Activated CD8-positive, alpha-beta memory T cell treated with anti-CD3 and anti-CD28 coated beads, Interleukin-2, amount 50 U/mL, for 1 hour (primary cell): ENCODE measurements around the gene NOTCH2.

Experiments used
- DNase-seq: peaks from one replicate; pipeline ENCODE4 v3.0.0-alpha.2; 2020; ENCODE audit errors: extremely low read depth

Gene NOTCH2

GRCh38 chr1:119975006-119975405, 94.5 kb downstream of the NOTCH2 start:
- DNase-seq = no peak

GRCh38 chr1:119974013-119974412, 95.4 kb downstream of the NOTCH2 start:
- no peak for DNase-seq

- no peak for DNase-seq
These were observed 97.5 kb downstream of the NOTCH2 start for GRCh38 chr1:119971710-119972570.

- DNase-seq = no peak
These were observed 100.9 kb downstream of the NOTCH2 start for GRCh38 chr1:119968601-119969000.

GRCh38 chr1:119968068-119968492, 101.4 kb downstream of the NOTCH2 start:
- DNase-seq = peak; percentile 41

GRCh38 chr1:119966681-119967080, 102.8 kb downstream of the NOTCH2 start:
- DNase-seq = no peak

GRCh38 chr1:119966020-119966419, 103.4 kb downstream of the NOTCH2 start:
- no peak for DNase-seq

- no peak for DNase-seq
These were observed 104.6 kb downstream of the NOTCH2 start for GRCh38 chr1:119964673-119965363.

GRCh38 chr1:119962296-119962968, 107.0 kb downstream of the NOTCH2 start:
- no peak for DNase-seq

GRCh38 chr1:119960501-119960900, 109.0 kb downstream of the NOTCH2 start:
- DNase-seq = no peak

- DNase-seq = no peak
These were observed 109.9 kb downstream of the NOTCH2 start for GRCh38 chr1:119959268-119960220.

- DNase-seq = no peak
These were observed 111.2 kb downstream of the NOTCH2 start for GRCh38 chr1:119958223-119958622.

- DNase-seq = no peak
These were observed 113.2 kb downstream of the NOTCH2 start for GRCh38 chr1:119956306-119956705.

- DNase-seq = no peak
These were observed 114.7 kb downstream of the NOTCH2 start for GRCh38 chr1:119954476-119955422.

GRCh38 chr1:119953266-119953998, 116.0 kb downstream of the NOTCH2 start:
- no peak for DNase-seq

GRCh38 chr1:119952496-119952895, 117.0 kb downstream of the NOTCH2 start:
- DNase-seq = no peak

GRCh38 chr1:119948342-119949214, 120.9 kb downstream of the NOTCH2 start:
- peak; percentile 11 for DNase-seq

- DNase-seq = no peak
These were observed 122.0 kb downstream of the NOTCH2 start for GRCh38 chr1:119947468-119947867.
